ENCODE results near the gene GSN. TPM values are rescaled to one million over a fixed set of nuclear protein-coding genes. Genes with fewer than 3 reads are reported as not detected.

Gene GSN
- total and polyA plus RNA-seq, 10 of the 15 experiments (the other 5 are each of a cell fraction or from before 2014, with no cell fraction given), result 0.66 to 9.2 (median 6.2) TPM

DNA sequence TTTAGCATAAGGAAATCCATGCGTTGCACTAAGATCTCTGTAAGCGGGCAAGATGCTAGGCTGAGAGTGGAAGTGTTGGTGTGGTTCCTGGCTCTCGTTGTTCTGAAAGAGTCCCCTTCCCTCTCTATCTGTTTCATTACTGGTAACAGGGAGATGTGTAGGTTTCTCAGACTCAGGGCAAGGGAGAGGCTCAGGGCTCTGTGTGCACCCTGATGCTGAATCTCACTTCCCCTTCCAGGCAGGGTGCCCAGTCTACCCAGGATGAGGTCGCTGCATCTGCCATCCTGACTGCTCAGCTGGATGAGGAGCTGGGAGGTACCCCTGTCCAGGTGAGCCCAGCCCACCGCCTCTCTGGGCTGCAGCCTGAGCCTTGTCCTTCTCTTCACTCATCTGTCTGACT lies 56.4 kb downstream of the GSN start:
- ATAC-seq, result peak; percentile 61
- Histone ChIP-seq H3K79me2 (ENCODE audit: control insufficient read depth, insufficient read depth, low read length) (no peaks in the 10 kb centered on the region), H3K27me3 (replicated peaks in 1 of 2; ENCODE audit: control insufficient read depth in 2 of 2, insufficient read depth in 2 of 2, low read length in 1 of 2) (no peaks in the 10 kb centered on the region), H3K27ac (ENCODE audit: control insufficient read depth, insufficient read depth) (no peak overlapping the region), H3K4me3 (no peak overlapping the region), H3K4me2 (ENCODE audit: control insufficient read depth, insufficient read depth) (no peak overlapping the region), H2AFZ (ENCODE audit: control insufficient read depth, low read depth, low read length) (no peak overlapping the region), H3K36me3 (ENCODE audit: control insufficient read depth in 2 of 2, insufficient read depth in 2 of 2, low read length in 1 of 2) (peaks cover 0 to 3% of the 10 kb centered on the region in 2 experiments; a peak in 3 of 4 replicates), H3K9ac (ENCODE audit: control insufficient read depth, insufficient read depth, low read length) (no peak overlapping the region), H4K20me1 (ENCODE audit: control insufficient read depth, insufficient read depth) (no peaks in the 10 kb centered on the region), H3K9me3 (replicated peaks; ENCODE audit: control insufficient read depth, insufficient read depth, low read length) (no peaks in the 10 kb centered on the region), H3K4me1 (ENCODE audit: control insufficient read depth, insufficient read depth, low read length) (peaks cover 9% of the 10 kb centered on the region)
- intact Hi-C loops (cut with micrococcal nuclease; ENCODE audit: unreplicated experiment) (no loop called here), in situ Hi-C loops (cut with MboI) (no loop called here)
- ChIA-PET SMC1A (ENCODE audit: uncharacterized antibody, unreplicated experiment) (interaction anchor here (0.9 to 5.9 kb wide), 3 partner anchors 20 to 80 kb away, joined by 3 to 83 read pairs (median 4); no protein-coding TSS in a partner anchor), POLR2A (interaction anchor here (0.6 kb wide), 1 partner anchor 248 kb away, joined by 3 read pairs; no protein-coding TSS in a partner anchor), CTCF (interaction anchor here (1.0 to 6.5 kb wide), 2 partner anchors 54 to 74 kb away, joined by 3 to 173 read pairs; no protein-coding TSS in a partner anchor), RAD21 (ENCODE audit: unreplicated experiment) (no interaction called here)
- TF ChIP-seq SPI1 (IDR thresholded peaks at IDR 0.05; ENCODE audit: borderline replicate concordance, insufficient read depth, low read depth, low read length) (peak; percentile 60; the same call in 1 of the 2 replicates), PML (IDR thresholded peaks at IDR 0.05; ENCODE audit: low read length) (no peak), RCOR1 (conservative IDR thresholded peaks at IDR 0.05; ENCODE audit: low read depth, low read length) (no peak)
- DNase-seq (ENCODE audit: low read depth, low spot score), result no peak
- no peak for FAIRE-seq
- BruUV-seq (replicated peaks), result no TSS peak
- WGBS (ENCODE audit: insufficient coverage, insufficient replicate concordance, low lambda C conversion rate, missing lambda C conversion rate), result 40% methylated on average over 5 of the region's 5 CpGs

GRCh38 chr9:121324755-121325154 lies 56.8 kb downstream of the GSN start:
- intact Hi-C loops (cut with micrococcal nuclease; ENCODE audit: unreplicated experiment) (no loop called here), in situ Hi-C loops (cut with MboI) (no loop called here)
- no peak overlapping the region for H2AFZ ChIP-seq (ENCODE audit: control insufficient read depth, low read depth, low read length)
- H3K36me3 ChIP-seq (ENCODE audit: control insufficient read depth in 2 of 2, insufficient read depth in 2 of 2, low read length in 1 of 2), result peaks cover 2 to 3% of the 10 kb centered on the region in 2 experiments; a peak in 3 of 4 replicates
- H3K4me3 ChIP-seq, result no peak overlapping the region
- H3K27me3 ChIP-seq (replicated peaks in 1 of 2; ENCODE audit: control insufficient read depth in 2 of 2, insufficient read depth in 2 of 2, low read length in 1 of 2), result no peaks in the 10 kb centered on the region
- no peak overlapping the region for H3K9ac ChIP-seq (ENCODE audit: control insufficient read depth, insufficient read depth, low read length)
- H4K20me1 ChIP-seq (ENCODE audit: control insufficient read depth, insufficient read depth), result no peaks in the 10 kb centered on the region
- BruUV-seq (replicated peaks), result no TSS peak
- no peak for FAIRE-seq
- POLR2A ChIA-PET, result no interaction called here
- no peaks in the 10 kb centered on the region for H3K9me3 ChIP-seq (replicated peaks; ENCODE audit: control insufficient read depth, insufficient read depth, low read length)
- 0% methylated on average over 2 of the region's 2 CpGs for WGBS (ENCODE audit: insufficient coverage, insufficient replicate concordance, low lambda C conversion rate, missing lambda C conversion rate)
- no peak for DNase-seq (ENCODE audit: low read depth, low spot score)
- peaks cover 9% of the 10 kb centered on the region for H3K4me1 ChIP-seq (ENCODE audit: control insufficient read depth, insufficient read depth, low read length)
- H3K79me2 ChIP-seq (ENCODE audit: control insufficient read depth, insufficient read depth, low read length), result no peaks in the 10 kb centered on the region
- CTCF ChIA-PET, result no interaction called here
- RAD21 ChIA-PET (ENCODE audit: unreplicated experiment), result no interaction called here
- SMC1A ChIA-PET (ENCODE audit: uncharacterized antibody, unreplicated experiment), result no interaction called here
- H3K4me2 ChIP-seq (ENCODE audit: control insufficient read depth, insufficient read depth), result no peak overlapping the region
- no peak for ATAC-seq
- H3K27ac ChIP-seq (ENCODE audit: control insufficient read depth, insufficient read depth), result no peak overlapping the region
- TF ChIP-seq KAT2A (conservative IDR thresholded peaks at IDR 0.05; ENCODE audit: control insufficient read depth, low read depth, low read length) (no peak), POLR2A (IDR thresholded peaks at IDR 0.05; ENCODE audit: low read depth, low read length) (no peak), TCF7 (IDR thresholded peaks at IDR 0.05; ENCODE audit: borderline replicate concordance) (no peak), E4F1 (IDR thresholded peaks at IDR 0.05; ENCODE audit: borderline replicate concordance, partially characterized antibody) (no peak), ZNF217 (IDR thresholded peaks at IDR 0.05) (no peak), ZZZ3 (IDR thresholded peaks at IDR 0.05; ENCODE audit: control insufficient read depth, insufficient read length, low read depth) (no peak), RAD21 (IDR thresholded peaks at IDR 0.05; ENCODE audit: insufficient read depth, low read depth, low read length) (no peak), FOXK2 (IDR thresholded peaks at IDR 0.05) (no peak), SUZ12 (IDR thresholded peaks at IDR 0.05; ENCODE audit: unreplicated experiment) (no peak), PML (IDR thresholded peaks at IDR 0.05; ENCODE audit: low read length) (no peak)
- TF ChIP-seq, protein P1, sequence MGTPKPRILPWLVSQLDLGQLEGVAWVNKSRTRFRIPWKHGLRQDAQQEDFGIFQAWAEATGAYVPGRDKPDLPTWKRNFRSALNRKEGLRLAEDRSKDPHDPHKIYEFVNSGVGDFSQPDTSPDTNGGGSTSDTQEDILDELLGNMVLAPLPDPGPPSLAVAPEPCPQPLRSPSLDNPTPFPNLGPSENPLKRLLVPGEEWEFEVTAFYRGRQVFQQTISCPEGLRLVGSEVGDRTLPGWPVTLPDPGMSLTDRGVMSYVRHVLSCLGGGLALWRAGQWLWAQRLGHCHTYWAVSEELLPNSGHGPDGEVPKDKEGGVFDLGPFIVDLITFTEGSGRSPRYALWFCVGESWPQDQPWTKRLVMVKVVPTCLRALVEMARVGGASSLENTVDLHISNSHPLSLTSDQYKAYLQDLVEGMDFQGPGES (IDR thresholded peaks at IDR 0.05), result no peak
- TF ChIP-seq, protein P2, sequence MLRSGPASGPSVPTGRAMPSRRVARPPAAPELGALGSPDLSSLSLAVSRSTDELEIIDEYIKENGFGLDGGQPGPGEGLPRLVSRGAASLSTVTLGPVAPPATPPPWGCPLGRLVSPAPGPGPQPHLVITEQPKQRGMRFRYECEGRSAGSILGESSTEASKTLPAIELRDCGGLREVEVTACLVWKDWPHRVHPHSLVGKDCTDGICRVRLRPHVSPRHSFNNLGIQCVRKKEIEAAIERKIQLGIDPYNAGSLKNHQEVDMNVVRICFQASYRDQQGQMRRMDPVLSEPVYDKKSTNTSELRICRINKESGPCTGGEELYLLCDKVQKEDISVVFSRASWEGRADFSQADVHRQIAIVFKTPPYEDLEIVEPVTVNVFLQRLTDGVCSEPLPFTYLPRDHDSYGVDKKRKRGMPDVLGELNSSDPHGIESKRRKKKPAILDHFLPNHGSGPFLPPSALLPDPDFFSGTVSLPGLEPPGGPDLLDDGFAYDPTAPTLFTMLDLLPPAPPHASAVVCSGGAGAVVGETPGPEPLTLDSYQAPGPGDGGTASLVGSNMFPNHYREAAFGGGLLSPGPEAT (IDR thresholded peaks at IDR 0.05; ENCODE audit: low read depth), result no peak
